ENCODE results near the gene B4GALT2. TPM values are rescaled to one million over a fixed set of nuclear protein-coding genes. Genes with fewer than 3 reads are reported as not detected.
A peak's percentile ranks its signal among the peaks of the same experiment; 100 is the strongest.

The B4GALT2 gene
- total and polyA plus RNA-seq, 9 of the 15 experiments (the other 6 are each of a cell fraction or from before 2014, with no cell fraction given) = 1.3 to 86.8 (median 43.8) TPM

GRCh38 chr1:43946236-43947060, 32.6 kb upstream of the B4GALT2 start, which contains the start of gene IPO13 (continued):
- TF ChIP-seq NR3C1 (CRISPR knock-in tag; IDR thresholded peaks at IDR 0.05) (no peak), FOXJ2 (tag; IDR thresholded peaks at IDR 0.05) (no peak; the same call in 1 of the 2 replicates), C11orf30 (IDR thresholded peaks at IDR 0.05; ENCODE audit: low read depth) (peak; percentile 76), ZFP30 (CRISPR knock-in tag; IDR thresholded peaks at IDR 0.05; ENCODE audit: borderline replicate concordance) (no peak), ZNF184 (CRISPR knock-in tag; IDR thresholded peaks at IDR 0.05) (no peak), ZNF277 (CRISPR knock-in tag; IDR thresholded peaks at IDR 0.05; ENCODE audit: borderline replicate concordance) (no peak), AFF1 (IDR thresholded peaks at IDR 0.05; ENCODE audit: low read depth in 1 of 2, partially characterized antibody in 2 of 2) (peak; percentile 91 to 96), CTCFL (IDR thresholded peaks at IDR 0.05; ENCODE audit: borderline replicate concordance, insufficient read depth, low read depth, low read length, poor library complexity, severe bottlenecking) (peak; percentile 84), HDAC3 (IDR thresholded peaks at IDR 0.05; ENCODE audit: borderline replicate concordance, partially characterized antibody) (no peak), ATF7 (IDR thresholded peaks at IDR 0.05) (peak; percentile 90), HEY1 (CRISPR knock-in tag; IDR thresholded peaks at IDR 0.05; ENCODE audit: borderline replicate concordance) (no peak), MCM5 (IDR thresholded peaks at IDR 0.05; ENCODE audit: low read depth) (no peak), ZBTB11 (CRISPR knock-in tag; IDR thresholded peaks at IDR 0.05) (peak in 1 of 3 experiments; percentile 80; a peak in 2 of 6 replicates)

Data from K562 (cell line).